HG03457 (cell line): ENCODE measurements around the gene ADARB1.

ENCODE experiments used
- ATAC-seq: cut with Tn5 transposase; IDR thresholded peaks from one replicate; pipeline ENCODE4 v1.9.1; 2021; ENCODE audit warnings: moderate number of reproducible peaks; ENCODE audit not compliant: unreplicated experiment

Gene ADARB1

GRCh38 chr21:45074818-45075595 is 627 bp downstream of the ADARB1 start:
- ATAC-seq = no peak

- no peak for ATAC-seq
Observed at GRCh38 chr21:45075596-45076244, 1.3 kb downstream of the ADARB1 start.

GRCh38 chr21:45076245-45076711 is 1.9 kb downstream of the ADARB1 start:
- no peak for ATAC-seq

- ATAC-seq = no peak
Observed at GRCh38 chr21:45078371-45078770, 4.0 kb downstream of the ADARB1 start.

- no peak for ATAC-seq
Observed at GRCh38 chr21:45078877-45079281, 4.5 kb downstream of the ADARB1 start.

GRCh38 chr21:45079351-45079750 is 5.0 kb downstream of the ADARB1 start:
- ATAC-seq = no peak

- no peak for ATAC-seq
Observed at GRCh38 chr21:45080232-45080631, 5.9 kb downstream of the ADARB1 start.

GRCh38 chr21:45080639-45081414 is 6.4 kb downstream of the ADARB1 start:
- no peak for ATAC-seq

- ATAC-seq = no peak
Observed at GRCh38 chr21:45081636-45082035, 7.3 kb downstream of the ADARB1 start.

- ATAC-seq = no peak
Observed at GRCh38 chr21:45082736-45083135, 8.4 kb downstream of the ADARB1 start.

- no peak for ATAC-seq
Observed at GRCh38 chr21:45084121-45084520, 9.7 kb downstream of the ADARB1 start.

GRCh38 chr21:45084881-45085536 is 10.6 kb downstream of the ADARB1 start:
- no peak for ATAC-seq

GRCh38 chr21:45085700-45086099 is 11.3 kb downstream of the ADARB1 start:
- ATAC-seq = no peak

GRCh38 chr21:45086337-45086958 is 12.1 kb downstream of the ADARB1 start:
- no peak for ATAC-seq

GRCh38 chr21:45087022-45087823 is 12.8 kb downstream of the ADARB1 start:
- no peak for ATAC-seq

- no peak for ATAC-seq
Observed at GRCh38 chr21:45088116-45088515, 13.7 kb downstream of the ADARB1 start.

- no peak for ATAC-seq
Observed at GRCh38 chr21:45088729-45089128, 14.3 kb downstream of the ADARB1 start.

- no peak for ATAC-seq
Observed at GRCh38 chr21:45089964-45090363, 15.6 kb downstream of the ADARB1 start.

- ATAC-seq = no peak
Observed at GRCh38 chr21:45090966-45091365, 16.6 kb downstream of the ADARB1 start.
